Subcutaneous adipose tissue (tissue), 4 donors: Measurements from ENCODE around the gene RFTN1. TPM values are rescaled to one million over a fixed set of nuclear protein-coding genes. Genes with fewer than 3 reads are reported as not detected.

Experiments
- CTCF ChIP-seq: fragments of 450-650 bp; IDR thresholded peaks from one replicate; pipeline ENCODE4 v1.5.1; 2016; ENCODE audit warnings: low read depth, mild to moderate bottlenecking, control low read depth, antibody characterized with exemption, moderate library complexity
- total RNA-seq, 4 donors: library from RNA; depleted of rRNA; stranded (reverse); fragments of >200 nt; gene quantifications; one replicate each; pipeline ENCODE4 v1.1.0, GENCODE V29; 2016

RFTN1 gene
- total RNA-seq, 4 donors from 2014 or later = 58.1 to 116 (median 97.4) TPM

- TF ChIP-seq CTCF = no peak
Measured at GRCh38 chr3:16528106-16528505, 14.6 kb upstream of the RFTN1 start.

- TF ChIP-seq CTCF = no peak
Measured at GRCh38 chr3:16524196-16524595, 10.7 kb upstream of the RFTN1 start.

- no peak for TF ChIP-seq CTCF
Measured at GRCh38 chr3:16523778-16524177, 10.3 kb upstream of the RFTN1 start.

- no peak for TF ChIP-seq CTCF
Measured at GRCh38 chr3:16522834-16523233, 9.3 kb upstream of the RFTN1 start.

GRCh38 chr3:16520970-16521881, 7.7 kb upstream of the RFTN1 start:
- TF ChIP-seq CTCF = no peak

GRCh38 chr3:16520241-16520969, 6.9 kb upstream of the RFTN1 start:
- TF ChIP-seq CTCF = no peak
